ENCODE results near the gene LDLRAD4.
"Not testable (repeated sequence)": the region's sequence is repeated elsewhere in the genome, so short reads cannot be mapped to it uniquely, and the experiment has no call there.

Gene LDLRAD4

GRCh38 chr18:13635046-13635445, 416.5 kb downstream of the LDLRAD4 start:
- no peak for DNase-seq (ENCODE audit: low read depth)

- DNase-seq (ENCODE audit: low read depth) = no peak
Observed at GRCh38 chr18:13638719-13639595, 420.4 kb downstream of the LDLRAD4 start.

GRCh38 chr18:13640266-13640860, 421.8 kb downstream of the LDLRAD4 start:
- DNase-seq (ENCODE audit: low read depth) = no peak

- no peak for DNase-seq (ENCODE audit: low read depth)
Observed at GRCh38 chr18:13641551-13642439, 423.2 kb downstream of the LDLRAD4 start.

- DNase-seq (ENCODE audit: low read depth) = no peak
Observed at GRCh38 chr18:13642440-13642827, 423.9 kb downstream of the LDLRAD4 start.

- no peak for DNase-seq (ENCODE audit: low read depth)
Observed at GRCh38 chr18:13643261-13643751, 424.7 kb downstream of the LDLRAD4 start.

GRCh38 chr18:13645093-13645492, 426.5 kb downstream of the LDLRAD4 start:
- no peak for DNase-seq (ENCODE audit: low read depth)

- DNase-seq (ENCODE audit: low read depth) = no peak
Observed at GRCh38 chr18:13646633-13647032, 428.1 kb downstream of the LDLRAD4 start.

- no peak for DNase-seq (ENCODE audit: low read depth)
Observed at GRCh38 chr18:13647761-13648160, 429.2 kb downstream of the LDLRAD4 start.

GRCh38 chr18:13649397-13650390, 431.1 kb downstream of the LDLRAD4 start:
- DNase-seq (ENCODE audit: low read depth) = no peak

GRCh38 chr18:13653746-13654433, 435.3 kb downstream of the LDLRAD4 start:
- DNase-seq (ENCODE audit: low read depth) = no peak

GRCh38 chr18:13657974-13658373, 439.4 kb downstream of the LDLRAD4 start:
- DNase-seq (ENCODE audit: low read depth) = no peak

GRCh38 chr18:13658436-13659204, 440.1 kb downstream of the LDLRAD4 start:
- no peak for DNase-seq (ENCODE audit: low read depth)

- no peak for DNase-seq (ENCODE audit: low read depth)
Observed at GRCh38 chr18:13660510-13660909, 441.9 kb downstream of the LDLRAD4 start.

GRCh38 chr18:13661051-13661778, 442.7 kb downstream of the LDLRAD4 start:
- DNase-seq (ENCODE audit: low read depth) = no peak

- no peak for DNase-seq (ENCODE audit: low read depth)
Observed at GRCh38 chr18:13661779-13662256, 443.3 kb downstream of the LDLRAD4 start.

- no peak for DNase-seq (ENCODE audit: low read depth)
Observed at GRCh38 chr18:13672657-13673056, 454.1 kb downstream of the LDLRAD4 start.

GRCh38 chr18:13676471-13676870, 457.9 kb downstream of the LDLRAD4 start:
- no peak for DNase-seq (ENCODE audit: low read depth)

GRCh38 chr18:13677350-13677749, 458.8 kb downstream of the LDLRAD4 start:
- DNase-seq (ENCODE audit: low read depth) = not testable (repeated sequence)
